OCI-LY7 (cell line): ENCODE results near the gene LAMA4.

ENCODE experiments used
- EZH2phosphoT487 ChIP-seq: fragments of 200-600 bp; sonication (generic); IDR thresholded peaks from 2 replicates; pipeline ENCODE4 v1.6.1; 2018; ENCODE audit warnings: low read depth, borderline replicate concordance, mild to moderate bottlenecking, mixed run types, antibody characterized with exemption, low read length, moderate library complexity, mixed read lengths
- TF ChIP-seq, protein P1 (sequence below): fragments of 200-600 bp; sonication (generic); conservative IDR thresholded peaks from 2 replicates; pipeline ENCODE4 v1.5.1; 2014; ENCODE audit warnings: mild to moderate bottlenecking, antibody characterized with exemption, low read length, moderate library complexity, mixed read lengths

DNA sequence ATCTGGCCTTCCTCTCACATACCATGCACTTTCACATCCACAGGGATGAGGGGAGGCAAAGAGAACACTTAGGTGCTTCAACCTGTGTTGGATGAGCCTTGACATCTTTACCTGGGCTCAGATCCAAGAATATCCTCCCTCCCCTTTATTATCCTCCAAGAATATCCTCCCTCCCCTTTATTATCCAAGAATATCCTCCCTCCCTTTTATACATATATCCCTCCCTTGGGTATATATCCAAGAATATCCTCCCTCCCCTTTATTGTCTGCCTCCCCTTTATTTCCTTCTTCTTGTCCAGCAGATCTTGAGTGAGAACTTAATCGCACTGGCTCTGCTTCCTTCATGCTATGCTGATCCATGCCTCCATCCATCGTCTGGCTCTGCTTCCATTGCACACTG is 30.3 kb downstream of the LAMA4 start:
- TF ChIP-seq, protein P1, sequence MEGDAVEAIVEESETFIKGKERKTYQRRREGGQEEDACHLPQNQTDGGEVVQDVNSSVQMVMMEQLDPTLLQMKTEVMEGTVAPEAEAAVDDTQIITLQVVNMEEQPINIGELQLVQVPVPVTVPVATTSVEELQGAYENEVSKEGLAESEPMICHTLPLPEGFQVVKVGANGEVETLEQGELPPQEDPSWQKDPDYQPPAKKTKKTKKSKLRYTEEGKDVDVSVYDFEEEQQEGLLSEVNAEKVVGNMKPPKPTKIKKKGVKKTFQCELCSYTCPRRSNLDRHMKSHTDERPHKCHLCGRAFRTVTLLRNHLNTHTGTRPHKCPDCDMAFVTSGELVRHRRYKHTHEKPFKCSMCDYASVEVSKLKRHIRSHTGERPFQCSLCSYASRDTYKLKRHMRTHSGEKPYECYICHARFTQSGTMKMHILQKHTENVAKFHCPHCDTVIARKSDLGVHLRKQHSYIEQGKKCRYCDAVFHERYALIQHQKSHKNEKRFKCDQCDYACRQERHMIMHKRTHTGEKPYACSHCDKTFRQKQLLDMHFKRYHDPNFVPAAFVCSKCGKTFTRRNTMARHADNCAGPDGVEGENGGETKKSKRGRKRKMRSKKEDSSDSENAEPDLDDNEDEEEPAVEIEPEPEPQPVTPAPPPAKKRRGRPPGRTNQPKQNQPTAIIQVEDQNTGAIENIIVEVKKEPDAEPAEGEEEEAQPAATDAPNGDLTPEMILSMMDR: no peak
- no peak for TF ChIP-seq EZH2phosphoT487
